GM18909 (cell line): ENCODE data around the gene MIPOL1.
"Not testable (repeated sequence)": the region's sequence is repeated elsewhere in the genome, so short reads cannot be mapped to it uniquely, and the experiment has no call there.

Experiments used
- ATAC-seq: cut with Tn5 transposase; IDR thresholded peaks from one replicate; pipeline ENCODE4 v1.9.1; 2021; ENCODE audit warnings: mild to moderate bottlenecking; ENCODE audit not compliant: unreplicated experiment, poor library complexity

MIPOL1 gene

DNA sequence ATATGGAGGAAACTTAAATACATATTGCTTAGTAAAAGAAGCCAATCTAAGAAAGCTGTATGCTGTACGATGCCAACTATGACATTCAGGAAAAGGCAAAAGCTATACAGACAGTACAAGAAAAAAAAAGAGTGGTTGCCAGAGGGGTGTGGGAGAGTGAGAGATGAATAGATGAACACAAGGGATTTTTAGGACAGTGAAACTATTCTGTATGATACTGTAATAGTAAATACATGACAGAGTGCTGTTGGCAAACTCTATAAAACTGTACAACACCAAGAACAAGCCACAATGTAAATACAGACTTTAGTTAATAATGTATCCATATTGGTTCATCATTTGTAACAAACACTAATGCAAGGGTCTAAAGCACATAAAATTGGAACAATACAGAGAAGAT, 10.9 kb upstream of the MIPOL1 start:
- ATAC-seq = no peak

DNA sequence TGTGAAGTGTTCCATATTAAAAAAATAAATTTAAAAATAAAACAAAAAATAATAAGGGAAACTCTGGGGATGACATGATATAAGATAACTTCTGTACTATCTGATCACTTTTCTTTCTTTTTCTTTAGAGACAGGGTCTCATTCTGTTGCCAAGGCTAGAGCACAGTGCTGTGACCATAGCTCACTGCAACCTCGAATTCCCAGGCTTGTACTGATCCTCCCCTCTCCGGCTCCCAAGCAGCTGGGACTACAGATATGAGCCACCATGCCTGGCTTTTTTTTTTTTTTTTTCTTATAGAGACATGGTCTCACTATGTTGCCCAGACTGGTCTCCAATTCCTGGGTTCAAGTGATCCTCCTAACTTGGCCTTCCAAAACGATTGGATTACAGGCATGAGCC, 10.4 kb upstream of the MIPOL1 start:
- no peak for ATAC-seq

DNA sequence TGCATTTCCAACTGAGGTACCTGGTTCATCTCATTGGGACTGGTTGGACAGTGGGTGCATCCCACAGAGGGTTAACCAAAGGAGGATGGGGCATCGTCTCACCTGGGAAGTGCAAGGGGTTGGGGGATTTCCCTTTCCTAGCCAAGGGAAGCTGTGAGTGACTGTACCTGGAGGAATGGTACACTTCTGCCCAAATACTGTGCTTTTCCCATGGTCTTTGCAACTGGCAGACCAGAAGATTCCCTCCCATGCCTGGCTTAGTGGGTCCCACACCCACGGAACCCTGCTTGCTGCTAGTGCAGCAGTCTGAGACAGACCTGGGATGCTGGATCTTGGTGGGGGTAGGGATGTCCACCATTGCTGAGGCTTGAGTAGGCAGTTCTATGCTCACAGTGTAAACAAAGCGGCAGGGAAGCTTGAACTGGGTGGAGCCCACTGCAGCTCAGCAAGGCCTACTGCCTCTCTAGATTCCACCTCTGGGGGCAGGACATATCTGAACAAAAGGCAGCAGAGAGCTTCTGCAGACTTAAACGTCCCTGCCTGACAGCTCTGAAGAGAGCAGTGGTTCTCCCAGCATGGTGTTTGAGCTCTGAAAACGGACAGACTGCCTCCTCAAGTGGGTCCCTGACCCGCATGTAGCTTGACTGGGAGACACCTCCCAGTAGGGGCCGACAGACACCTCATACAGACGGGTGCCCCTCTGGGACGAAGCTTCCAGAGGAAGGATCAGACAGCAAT, 9.7 kb upstream of the MIPOL1 start:
- not testable (repeated sequence) for ATAC-seq

DNA sequence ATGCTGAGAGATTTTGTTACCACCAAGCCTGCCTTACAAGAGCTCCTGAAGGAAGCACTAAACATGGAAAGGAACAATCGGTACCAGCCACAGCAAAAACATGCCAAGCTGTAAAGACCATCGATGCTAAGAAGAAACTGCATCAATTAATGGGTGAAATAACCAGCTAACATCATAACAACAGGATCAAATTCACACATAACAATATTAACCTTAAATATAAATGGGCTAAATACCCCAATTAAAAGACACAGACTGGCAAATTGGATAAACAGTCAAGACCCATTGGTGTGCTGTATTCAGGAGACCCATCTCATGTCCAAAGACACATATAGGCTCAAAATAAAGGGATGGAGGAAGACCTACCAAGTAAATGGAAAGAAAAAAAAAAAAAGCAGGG, 8.0 kb upstream of the MIPOL1 start:
- ATAC-seq = not testable (repeated sequence)

DNA sequence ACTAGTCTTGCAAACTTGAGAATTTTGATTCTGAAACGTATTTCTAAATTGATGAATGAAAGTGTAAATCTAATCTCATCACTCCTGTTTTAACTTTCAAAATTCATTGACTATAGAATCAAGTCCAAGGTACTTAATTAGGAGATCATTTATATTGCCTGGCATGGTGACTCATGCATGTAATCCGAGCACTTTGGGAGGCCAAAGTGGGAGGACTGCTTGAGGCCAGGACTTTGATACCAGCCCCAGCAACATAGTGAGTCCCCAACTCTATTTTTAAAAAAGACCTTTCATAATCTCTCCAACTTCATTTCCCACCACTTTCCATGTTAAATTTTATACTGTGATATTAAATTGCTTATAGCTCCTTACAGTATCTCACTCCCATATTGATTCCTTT, 3.0 kb upstream of the MIPOL1 start:
- ATAC-seq = no peak

DNA sequence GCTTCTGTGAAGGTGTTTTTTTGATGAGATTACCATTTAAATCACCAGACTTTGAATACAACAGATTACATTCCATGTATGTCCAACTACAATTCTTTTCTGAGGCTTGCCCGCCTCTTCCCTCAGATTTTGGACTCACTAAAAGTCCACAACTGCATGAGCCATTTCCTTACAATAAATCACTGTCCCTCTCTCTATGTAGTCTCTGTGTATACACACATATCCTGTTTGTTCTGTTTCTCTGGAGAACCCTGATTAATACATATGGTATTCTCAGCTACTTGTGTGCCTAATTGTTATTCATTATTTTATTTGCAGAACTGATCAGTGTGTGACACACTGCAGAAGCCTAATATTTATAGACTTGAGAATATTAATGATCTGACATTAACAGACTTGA, 2.4 kb upstream of the MIPOL1 start:
- ATAC-seq = no peak

DNA sequence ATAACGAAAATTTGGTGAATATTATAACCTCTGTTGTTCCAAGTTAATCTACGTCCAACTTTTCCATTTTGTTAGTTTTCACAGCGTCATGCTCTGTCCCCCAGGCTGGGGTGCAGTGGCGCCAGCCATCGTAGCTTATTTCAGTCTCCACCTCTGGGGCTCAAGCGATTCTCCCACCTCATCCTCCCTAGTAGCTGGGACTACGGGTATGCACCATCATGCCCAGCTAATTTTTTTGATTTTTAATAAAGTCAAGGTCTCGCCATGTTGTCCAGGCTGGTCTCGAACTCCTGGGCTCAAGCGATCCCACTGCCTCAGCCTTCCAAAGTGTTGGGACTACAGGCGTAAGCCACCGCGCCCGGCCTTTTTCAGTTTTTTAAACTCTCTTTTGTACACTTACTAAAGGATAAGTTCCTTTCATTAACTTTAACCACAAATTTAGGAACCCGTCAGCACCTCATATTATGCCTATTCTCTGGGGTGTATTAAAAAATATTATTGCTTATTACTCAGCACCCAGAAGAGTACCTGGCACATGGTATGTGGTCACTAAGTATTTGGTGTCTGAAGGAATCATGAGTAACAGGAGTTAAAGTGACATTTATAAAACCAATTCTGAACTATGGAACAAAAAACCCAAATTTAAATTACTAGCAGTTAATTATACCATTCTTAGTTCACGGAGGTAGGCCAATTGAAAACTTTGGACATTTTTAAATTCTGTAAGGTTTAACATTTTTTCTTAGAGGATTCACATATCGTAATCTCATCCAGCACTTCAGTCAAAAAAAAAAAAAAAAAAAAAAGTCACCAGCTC, 925 bp upstream of the MIPOL1 start:
- no peak for ATAC-seq

DNA sequence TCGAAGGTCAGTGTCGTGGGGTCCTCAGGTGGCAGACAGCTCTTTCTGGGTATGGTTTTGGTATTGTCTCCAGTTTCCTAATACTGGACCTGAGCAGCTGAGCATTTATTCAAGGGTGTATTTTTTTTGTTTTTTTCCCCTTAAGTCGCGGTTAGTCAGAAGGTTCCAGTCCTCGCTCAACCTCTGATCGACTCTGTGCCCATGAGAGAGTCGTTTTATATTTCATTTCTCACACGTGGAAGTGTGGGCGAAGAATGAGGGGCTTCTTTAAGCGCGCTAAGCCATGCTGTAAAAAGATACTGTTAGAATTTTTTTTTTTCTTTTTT, 499 bp downstream of the MIPOL1 start:
- ATAC-seq = peak; percentile 12

DNA sequence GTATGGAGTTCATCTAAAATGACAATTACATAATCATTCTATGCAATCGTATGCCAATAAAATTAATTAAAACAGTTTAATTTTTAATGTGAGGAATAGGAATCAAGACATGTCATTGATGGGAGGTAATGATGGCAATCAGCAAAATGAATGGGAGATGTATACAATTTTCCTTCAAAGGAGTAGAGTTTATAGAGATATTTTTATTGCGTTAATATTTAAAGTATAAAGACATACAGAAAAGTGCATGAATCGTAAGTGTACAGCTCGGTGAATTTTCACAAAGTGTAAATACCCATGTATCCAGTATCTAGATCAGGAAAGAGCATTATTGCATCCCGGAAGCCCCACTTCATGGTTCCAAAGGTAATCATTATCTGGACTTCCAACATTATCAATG, 1.2 kb downstream of the MIPOL1 start:
- no peak for ATAC-seq

DNA sequence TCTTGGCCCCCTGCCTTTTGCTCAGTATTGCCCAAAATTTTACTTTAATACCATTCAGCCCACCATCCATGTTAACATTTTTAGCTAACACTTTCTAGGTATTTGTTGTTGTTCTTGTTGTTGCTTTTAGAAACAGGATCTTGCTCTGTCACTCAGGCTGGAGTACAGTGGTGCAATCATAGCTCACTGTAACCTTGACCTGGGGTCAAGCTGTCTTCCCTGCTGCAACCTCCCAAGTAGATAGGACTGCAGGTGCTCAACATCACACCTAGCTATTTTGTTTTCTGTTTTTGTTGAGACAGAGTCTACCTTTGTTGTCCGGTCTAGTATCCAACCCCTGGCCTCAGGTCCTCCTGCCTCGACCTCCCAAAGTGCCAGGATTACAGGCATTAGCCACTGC, 4.0 kb downstream of the MIPOL1 start:
- ATAC-seq = no peak

DNA sequence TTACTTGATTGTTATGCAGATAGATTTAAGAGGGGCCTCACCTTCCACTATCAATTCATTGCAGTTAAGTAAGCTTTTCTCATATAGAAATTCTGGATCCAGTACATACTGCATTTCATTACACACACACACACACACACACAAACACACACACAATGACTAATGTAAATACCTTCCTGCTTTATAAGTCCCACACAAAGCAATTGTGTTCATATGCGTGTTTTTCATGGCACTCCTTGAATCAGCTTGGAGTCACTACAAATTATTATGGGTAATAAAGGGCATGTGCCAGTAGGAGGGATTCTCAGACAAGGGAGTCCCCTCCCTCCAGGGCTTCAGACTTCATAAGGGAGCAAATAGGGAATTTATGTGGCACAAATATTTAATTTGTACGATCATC, 4.5 kb downstream of the MIPOL1 start:
- ATAC-seq = no peak

DNA sequence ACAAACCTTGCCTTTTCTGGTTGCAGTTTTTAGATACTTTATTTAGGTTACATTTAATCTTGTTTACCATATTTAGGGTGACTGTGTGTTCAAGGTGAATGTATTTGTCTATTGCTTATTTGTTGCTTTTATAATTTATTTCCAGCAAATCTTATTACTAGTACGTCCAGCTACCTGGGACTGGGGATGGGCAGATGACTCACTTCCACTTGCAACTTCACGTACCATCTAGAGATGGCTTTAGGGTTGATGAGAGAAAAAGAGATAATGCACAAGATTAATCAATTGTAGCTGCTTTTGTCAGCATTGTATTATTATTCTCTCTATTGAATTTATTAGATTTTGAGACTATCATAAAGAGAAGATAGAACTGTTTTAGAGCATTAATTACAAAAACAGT, 5.1 kb downstream of the MIPOL1 start:
- ATAC-seq = no peak

DNA sequence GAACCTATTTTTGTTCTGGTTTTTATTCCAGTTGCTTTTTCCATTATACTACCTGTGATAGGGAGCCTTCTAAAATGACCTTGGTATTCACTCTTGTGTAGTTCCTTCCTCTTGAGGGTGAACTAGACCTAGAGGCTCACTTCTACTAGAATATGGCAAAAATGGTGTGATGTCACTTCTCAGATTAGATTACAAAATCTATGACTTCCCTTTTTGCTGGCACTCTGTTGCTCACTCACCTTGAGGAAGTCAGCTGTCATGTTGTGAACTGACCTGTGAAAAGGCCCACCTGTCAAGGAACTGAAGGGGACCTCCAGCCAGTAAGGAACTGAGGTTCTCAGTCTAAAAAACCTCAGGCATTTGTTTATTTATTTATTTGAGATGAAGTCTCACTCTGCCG, 5.7 kb downstream of the MIPOL1 start:
- no peak for ATAC-seq

DNA sequence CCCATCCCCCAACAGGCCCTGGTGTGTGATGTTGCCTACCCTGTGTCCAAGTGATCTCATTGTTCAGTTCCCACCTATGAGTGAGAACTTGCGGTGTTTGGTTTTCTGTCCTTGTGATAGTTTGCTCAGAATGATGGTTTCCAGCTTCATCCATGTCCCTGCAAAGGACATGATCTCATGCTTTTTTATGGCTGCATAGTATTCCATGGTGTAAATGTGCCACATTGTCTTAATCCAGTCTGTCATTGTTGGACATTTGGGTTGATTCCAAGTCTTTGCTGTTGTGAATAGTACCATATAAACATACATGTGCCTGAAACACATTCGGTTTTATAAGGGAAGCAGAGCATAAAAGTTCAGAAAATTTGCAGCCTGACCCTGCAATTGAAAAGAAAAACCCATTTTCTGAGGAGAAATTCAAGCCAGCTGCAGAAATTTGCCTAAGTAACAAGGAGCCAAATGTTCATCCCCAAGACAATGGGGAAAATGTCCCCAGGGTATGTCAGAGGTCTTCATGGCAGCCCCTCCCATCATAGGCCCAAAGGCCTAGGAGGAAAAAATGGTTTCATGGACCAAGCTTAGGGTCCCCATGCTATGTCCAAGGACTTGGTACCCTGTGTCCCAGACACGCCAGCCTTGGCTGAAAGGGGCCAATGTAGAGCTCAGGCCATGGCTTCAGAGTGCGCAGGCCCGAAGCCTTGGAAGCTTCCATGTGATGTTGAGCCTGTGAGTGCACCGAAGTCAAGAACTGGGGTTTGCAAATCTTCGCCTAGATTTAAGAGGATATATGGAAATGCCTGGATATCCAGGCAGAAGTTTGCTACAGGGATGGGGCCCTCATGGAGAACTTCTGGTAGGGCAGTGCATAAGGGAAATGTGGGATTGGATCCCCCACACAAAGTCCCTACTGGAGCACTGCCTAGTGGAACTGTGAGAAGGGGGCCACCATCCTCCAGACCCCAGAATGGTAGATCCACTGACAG, 8.2 kb downstream of the MIPOL1 start:
- ATAC-seq = not testable (repeated sequence)

DNA sequence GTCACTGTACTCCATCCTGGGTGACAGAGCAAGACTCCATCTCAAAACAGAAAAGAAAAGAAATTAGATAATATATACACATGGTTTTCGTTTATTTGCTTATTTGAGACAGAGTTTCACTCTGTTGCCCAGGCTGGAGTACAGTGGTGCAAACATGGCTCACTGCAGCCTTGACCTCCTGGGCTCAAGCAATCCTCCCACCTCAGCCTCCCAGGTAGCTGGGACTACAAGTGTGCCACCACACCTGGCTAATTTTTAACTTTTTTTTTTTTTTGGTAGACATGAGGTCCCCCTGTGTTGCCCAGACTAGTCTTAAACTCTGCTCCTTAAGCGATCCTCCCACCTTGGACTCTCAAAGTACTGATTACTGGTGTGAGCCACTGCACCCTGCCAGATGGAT, 11.9 kb downstream of the MIPOL1 start:
- not testable (repeated sequence) for ATAC-seq

DNA sequence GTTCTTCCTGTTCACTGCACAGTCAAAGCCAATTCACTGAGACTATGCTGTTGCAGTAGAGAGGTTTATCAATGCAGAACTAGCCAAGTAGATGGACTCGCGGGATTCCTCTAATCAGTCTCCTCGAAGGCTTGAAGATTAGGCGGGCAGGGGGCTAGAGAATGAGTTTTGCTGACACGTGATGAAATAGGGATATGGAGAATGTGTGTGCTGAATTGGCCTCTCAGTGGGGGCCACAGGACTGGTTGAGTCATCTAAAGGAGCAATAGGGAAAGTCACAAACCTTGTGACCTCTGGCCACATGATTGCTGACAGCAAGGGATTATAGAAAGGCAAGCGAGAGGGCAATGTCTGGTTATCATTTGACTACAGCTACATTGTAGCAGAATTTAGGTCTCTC, 12.7 kb downstream of the MIPOL1 start:
- ATAC-seq = no peak

DNA sequence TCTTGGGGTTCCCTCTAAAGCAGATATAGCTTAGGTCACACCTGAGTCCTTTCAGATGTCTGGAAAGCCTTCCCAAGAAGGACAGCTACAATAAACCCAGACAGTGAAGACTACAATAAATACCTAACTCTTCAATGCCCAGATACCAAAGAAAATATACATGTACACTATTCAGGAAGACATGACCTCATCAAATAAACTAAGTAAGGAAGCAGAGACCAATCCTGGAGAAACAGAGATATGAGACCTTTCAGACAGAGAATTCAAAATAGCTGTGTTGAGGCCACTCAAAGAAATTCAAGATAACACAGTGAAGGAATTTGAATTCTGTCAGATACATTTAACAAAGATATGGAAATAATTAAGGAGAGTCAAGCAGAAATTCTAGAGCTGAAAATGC, 15.3 kb downstream of the MIPOL1 start:
- ATAC-seq = no peak

DNA sequence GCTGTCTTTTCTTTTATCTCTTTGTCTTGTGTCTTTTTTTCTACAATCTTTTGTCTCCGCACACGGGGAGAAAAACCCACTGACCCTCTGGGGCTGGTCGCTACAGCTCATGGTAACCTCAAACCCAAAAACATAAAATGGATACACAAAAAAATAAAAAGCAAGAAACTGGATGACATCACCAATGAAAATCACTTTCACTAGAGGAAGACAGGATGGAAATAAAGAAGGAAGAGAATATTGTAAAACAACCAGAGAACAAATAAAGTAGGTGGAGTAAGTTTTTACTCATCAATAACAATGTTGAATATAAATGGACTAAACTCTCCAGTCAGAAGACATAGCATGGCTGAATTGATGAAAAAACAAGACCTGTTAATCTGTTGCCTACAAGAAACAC, 17.6 kb downstream of the MIPOL1 start:
- no peak for ATAC-seq

DNA sequence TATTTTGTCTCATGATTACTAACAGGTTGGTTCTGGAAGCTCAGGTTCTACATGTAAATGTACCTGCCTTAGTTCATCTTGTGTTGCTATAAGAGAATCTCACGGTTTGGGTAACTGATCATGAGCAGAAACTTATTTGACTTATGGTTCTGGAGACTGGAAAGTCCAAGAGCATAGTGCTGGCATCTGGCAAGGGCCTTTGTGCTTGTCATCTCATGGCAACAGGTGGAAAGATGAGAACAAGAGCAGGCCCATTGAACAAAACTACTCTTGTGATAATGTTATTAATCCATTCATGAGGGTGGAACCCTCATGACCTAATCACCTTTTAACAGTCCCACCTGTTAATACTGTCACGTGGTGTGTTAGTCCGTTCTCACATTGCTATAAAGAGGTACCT, 23.3 kb downstream of the MIPOL1 start:
- ATAC-seq = no peak

DNA sequence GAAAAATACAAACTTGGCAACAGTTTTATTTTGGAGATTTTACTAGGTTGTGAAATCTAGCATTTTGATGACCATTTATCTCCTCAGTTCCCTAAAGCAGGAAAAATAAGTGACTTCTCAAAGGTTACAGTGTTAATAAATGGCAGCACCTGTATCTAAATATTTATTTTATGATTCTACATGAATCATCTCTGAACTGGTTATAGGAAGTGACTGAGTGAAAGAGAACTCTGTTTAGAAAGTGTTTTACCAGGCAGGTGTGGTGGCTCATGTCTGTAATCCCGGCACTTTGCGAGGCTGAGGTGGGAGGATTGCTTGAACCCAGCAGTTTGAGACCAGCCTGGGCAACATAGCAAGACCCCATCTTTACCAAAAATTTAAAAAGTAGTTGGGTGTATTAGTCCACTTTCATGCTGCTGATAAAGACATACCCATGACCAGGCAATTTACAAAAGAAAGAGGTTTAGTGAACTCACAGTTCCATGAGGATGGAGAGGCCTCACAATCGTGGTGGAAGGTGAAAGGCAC, 26.3 kb downstream of the MIPOL1 start:
- ATAC-seq = no peak

DNA sequence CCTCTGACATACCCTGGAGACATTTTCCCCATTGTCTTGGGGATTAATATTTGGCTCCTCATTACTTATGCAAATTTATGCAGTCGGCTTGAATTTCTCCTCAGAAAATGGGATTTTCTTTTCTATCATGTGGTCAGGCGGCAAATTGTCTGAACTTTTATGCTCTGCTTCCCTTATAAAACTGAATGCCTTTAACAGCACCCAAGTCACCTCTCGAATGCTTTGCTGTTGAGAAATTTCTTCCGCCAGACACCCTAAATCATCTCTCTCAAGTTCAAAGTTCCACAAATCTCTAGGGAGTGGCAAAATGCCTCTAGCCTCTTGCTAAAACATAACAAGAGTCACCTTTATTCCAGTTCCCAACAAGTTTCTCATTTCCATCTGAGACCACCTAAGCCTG, 27.9 kb downstream of the MIPOL1 start:
- not testable (repeated sequence) for ATAC-seq
